H1 (cell line): ENCODE data around the gene ITPKB. TPM values are rescaled to one million over a fixed set of nuclear protein-coding genes. Genes with fewer than 3 reads are reported as not detected.

ENCODE experiments used
- BRCA1 ChIP-seq: IDR thresholded peaks from 2 replicates; pipeline ENCODE4 v1.6.1; 2012; ENCODE audit warnings: low read depth, low read length, improper control_type of control experiment
- CREB1 ChIP-seq: IDR thresholded peaks from 2 replicates; pipeline ENCODE4 v1.6.1; 2012; ENCODE audit warnings: inconsistent platforms
- HDAC6 ChIP-seq: IDR thresholded peaks from one replicate; pipeline ENCODE4 v1.7.1; 2012; ENCODE audit warnings: low read depth, mild to moderate bottlenecking, inconsistent platforms, low read length, moderate library complexity
- SRF ChIP-seq: IDR thresholded peaks from 2 replicates; pipeline ENCODE4 v1.6.1; 2011; ENCODE audit warnings: mild to moderate bottlenecking, low read depth, low read length, moderate library complexity
- ZNF274 ChIP-seq: IDR thresholded peaks from 2 replicates; pipeline ENCODE4 v1.7.0; 2012; ENCODE audit warnings: low read length, borderline replicate concordance; ENCODE audit errors: extremely low read depth
- polyA plus RNA-seq, 7 experiments: library from polyadenylated mRNA; depleted of rRNA in 3 of 7; stranded (reverse) in 5 of 7; unstranded in 2 of 7; fragments of >200 nt in 5 of 7; fragments of 200-250 nt in 2 of 7; gene quantifications; 1 replicate in 5 of 7; 2 replicates in 1 of 7; 4 replicates in 1 of 7; pipeline versions ENCODE4 v1.2.1 to v1.2.3, GENCODE V29; 2011 to 2013; ENCODE audit warnings: missing spikeins in 2 of 7, mixed read lengths in 2 of 7
- total RNA-seq: library from RNA; stranded (reverse); fragmentation: NEBNext Ultra II Directional; extraction: Animal tissue kit (Norgen Biotek cat#: 25700); gene quantifications from 2 replicates; pipeline ENCODE4 v1.2.1, GENCODE V29; 2021
- TF ChIP-seq, protein P1 (sequence below): IDR thresholded peaks from 2 replicates; pipeline ENCODE4 v1.6.1; 2012; ENCODE audit warnings: inconsistent platforms

The ITPKB gene
- total and polyA plus RNA-seq, 2 of the 8 experiments (the other 6 are each of a cell fraction or from before 2014, with no cell fraction given), result 1.7 to 4.8 TPM

DNA sequence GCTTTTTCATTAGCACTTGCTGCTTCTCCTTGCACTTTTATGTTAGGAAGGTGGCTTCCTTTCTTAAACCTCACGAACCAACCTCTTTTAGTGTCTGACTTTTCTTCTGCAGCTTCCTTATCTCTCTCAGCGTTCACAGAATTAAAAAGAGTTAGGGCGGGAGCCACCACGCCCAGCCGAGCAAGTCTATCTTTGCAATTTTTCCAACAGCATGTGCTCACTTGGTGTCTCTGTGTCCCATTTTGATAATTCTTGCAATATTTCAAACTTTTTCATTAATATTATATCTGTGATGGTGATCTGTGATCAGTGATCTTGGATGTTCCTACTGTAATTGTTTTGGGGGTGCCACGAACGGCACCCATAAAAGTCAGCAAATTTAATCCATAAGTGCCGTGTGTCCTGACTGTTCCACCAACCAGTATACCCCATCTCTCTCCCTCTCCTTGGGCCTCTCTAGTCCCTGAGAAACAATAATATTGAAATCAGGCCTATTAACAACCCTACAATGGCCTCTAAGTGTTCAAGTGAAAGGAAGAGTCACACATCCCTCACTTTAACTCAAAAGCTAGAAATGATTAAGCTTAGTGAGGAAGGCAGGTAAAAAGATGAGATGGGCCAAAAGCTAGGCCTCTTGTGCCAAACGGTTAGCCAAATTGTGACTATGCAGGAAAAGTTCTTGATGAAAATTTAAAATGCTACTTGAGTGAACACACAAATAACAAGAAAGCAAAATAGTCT, 15.9 kb upstream of the ITPKB start (continued):
- TF ChIP-seq HDAC6 (no peak), BRCA1 (no peak), ZNF274 (no peak), CREB1 (no peak), SRF (no peak)
- TF ChIP-seq, protein P1, sequence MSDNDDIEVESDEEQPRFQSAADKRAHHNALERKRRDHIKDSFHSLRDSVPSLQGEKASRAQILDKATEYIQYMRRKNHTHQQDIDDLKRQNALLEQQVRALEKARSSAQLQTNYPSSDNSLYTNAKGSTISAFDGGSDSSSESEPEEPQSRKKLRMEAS, result no peak
